Gastrocnemius medialis (tissue), 4 donors: Measurements from ENCODE around the gene UBE2Z. TPM values are rescaled to one million over a fixed set of nuclear protein-coding genes. Genes with fewer than 3 reads are reported as not detected.

Experiments used
- ATAC-seq, 2 donors: fragments of 150-250 bp; one replicate each; pipeline ENCODE4 v1.9.1; 2016
- DNase-seq, 2 donors: peaks; one replicate each; pipeline ENCODE4 v3.0.0-alpha.2; 2019
- H3K27ac ChIP-seq, 4 donors: fragments of 200-600 bp; sonication (generic); 1 replicate in 1 of 4; 2 replicates in 3 of 4; pipeline ENCODE4 v1.5.1; 2016 to 2018; ENCODE audit warnings: mild to moderate bottlenecking in 2 of 4, moderate library complexity in 1 of 4
- H3K27me3 ChIP-seq, 3 donors: fragments of 200-600 bp; sonication (generic) in 2 of 3; 1 replicate in 1 of 3; 2 replicates in 2 of 3; pipeline versions ENCODE4 v1.5.1 to v1.6.0; 2016 to 2019; ENCODE audit warnings: mild to moderate bottlenecking in 1 of 3, moderate library complexity in 1 of 3
- H3K36me3 ChIP-seq, 2 donors: fragments of 200-600 bp; sonication (generic) in 1 of 2; one replicate each; pipeline ENCODE4 v1.5.1; 2017 to 2018
- H3K4me1 ChIP-seq, 2 donors: fragments of 200-600 bp; sonication (generic) in 1 of 2; one replicate each; pipeline ENCODE4 v1.5.1; 2016 to 2017; ENCODE audit warnings: mild to moderate bottlenecking in 2 of 2
- H3K4me3 ChIP-seq, 4 donors: fragments of 200-600 bp; sonication (generic) in 3 of 4; 1 replicate in 1 of 4; 2 replicates in 3 of 4; pipeline ENCODE4 v1.5.1; 2016 to 2019; ENCODE audit warnings: mild to moderate bottlenecking in 2 of 4
- H3K9me3 ChIP-seq, 3 donors: fragments of 200-600 bp; sonication (generic) in 2 of 3; 1 replicate in 1 of 3; 2 replicates in 2 of 3; pipeline ENCODE4 v1.5.1; 2016 to 2019
- POLR2A ChIP-seq, 2 donors: fragments of 450-650 bp; IDR thresholded peaks; one replicate each; pipeline ENCODE4 v1.6.1; 2017; ENCODE audit warnings: antibody characterized with exemption in 2 of 2, mild to moderate bottlenecking in 2 of 2, moderate library complexity in 2 of 2
- in situ Hi-C, 4 donors: fragments of 200-750 bp; cut with MboI; loops; one replicate each; pipeline versions ENCODE4 v1.15.0 to v1.8.0; 2017; ENCODE audit warnings: low sequenced_read_pairs in 4 of 4
- intact Hi-C: fragments of 100-400 bp; cut with DNase I; formaldehyde crosslinking; loops from one replicate; pipeline ENCODE4 v1.15.1; 2023; ENCODE audit warnings: low total_unique reads
- total RNA-seq, 4 donors: library from RNA; depleted of rRNA; stranded (reverse); fragments of >200 nt; gene quantifications; one replicate each; pipeline versions ENCODE4 v1.1.0 to v1.2.3, GENCODE V29; 2016
- TF ChIP-seq, protein P1 (sequence below), 5 experiments: fragments of 450-650 bp in 3 of 5; fragments of 200-600 bp in 2 of 5; sonication (generic) in 2 of 5; IDR thresholded peaks in 4 of 5; conservative IDR thresholded peaks in 1 of 5; 1 replicate in 4 of 5; 2 replicates in 1 of 5; pipeline ENCODE4 v1.5.1; 2016 to 2019; ENCODE audit warnings: antibody characterized with exemption in 5 of 5, mild to moderate bottlenecking in 3 of 5, moderate library complexity in 3 of 5

Gene UBE2Z
- total RNA-seq: 10 to 100 TPM; 32.7 to 41.1 (median 35.4) TPM

DNA sequence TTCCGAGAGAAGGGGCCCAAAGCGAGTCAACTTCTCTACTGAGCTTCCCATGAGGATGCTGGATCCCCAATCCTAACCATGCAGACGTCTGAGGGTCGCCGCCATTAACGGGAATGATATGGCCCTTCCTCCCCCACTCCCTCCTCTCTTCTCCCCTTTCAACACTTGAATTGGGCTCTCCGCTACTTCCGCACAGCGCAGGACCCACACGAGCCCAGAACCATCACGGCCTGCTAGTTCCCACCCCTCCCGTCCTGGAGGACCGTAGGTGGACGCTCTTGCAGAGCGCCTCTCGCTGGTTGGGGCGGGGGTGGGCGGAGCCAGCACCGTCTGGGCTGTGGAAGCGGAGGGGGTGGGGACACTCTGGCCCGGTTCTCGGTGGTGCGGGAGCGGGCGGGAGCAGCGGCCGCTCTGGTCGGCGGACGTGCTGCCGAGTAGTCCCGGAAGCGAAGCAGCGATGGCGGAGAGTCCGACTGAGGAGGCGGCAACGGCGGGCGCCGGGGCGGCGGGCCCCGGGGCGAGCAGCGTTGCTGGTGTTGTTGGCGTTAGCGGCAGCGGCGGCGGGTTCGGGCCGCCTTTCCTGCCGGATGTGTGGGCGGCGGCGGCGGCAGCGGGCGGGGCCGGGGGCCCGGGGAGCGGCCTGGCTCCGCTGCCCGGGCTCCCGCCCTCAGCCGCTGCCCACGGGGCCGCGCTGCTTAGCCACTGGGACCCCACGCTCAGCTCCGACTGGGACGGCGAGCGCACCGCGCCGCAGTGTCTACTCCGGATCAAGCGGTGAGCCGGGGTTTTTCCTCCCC, at the start of gene UBE2Z:
Gene UBE2Z (plus strand): TSS at position 361 of the 797 bp plus-strand sequence. CDS start 97 bp downstream, at position 458.
- Histone ChIP-seq H3K9me3 (no peaks in the 10 kb centered on the region), H3K4me3 (peak within 1 kb of the TSS; percentile 68 to 82 (median 70)), H3K4me1 (peaks cover 19 to 22% of the 10 kb centered on the region in 2 donors), H3K27me3 (no peaks in the 10 kb centered on the region), H3K36me3 (peaks cover 0 to 13% of the 10 kb centered on the region in 2 donors), H3K27ac (peak within 1 kb of the TSS; percentile 78 to 86 (median 84))
- DNase-seq (peak; percentile 88 to 93), ATAC-seq (peak; percentile 96 to 98)
- in situ Hi-C loops: no loop called here
- intact Hi-C loops: loop anchor here (1.0 kb wide), 2 partner anchors 16 to 36 kb away; partner anchors contain the start of genes ATP5MC1 and SNF8
- TF ChIP-seq, protein P1, sequence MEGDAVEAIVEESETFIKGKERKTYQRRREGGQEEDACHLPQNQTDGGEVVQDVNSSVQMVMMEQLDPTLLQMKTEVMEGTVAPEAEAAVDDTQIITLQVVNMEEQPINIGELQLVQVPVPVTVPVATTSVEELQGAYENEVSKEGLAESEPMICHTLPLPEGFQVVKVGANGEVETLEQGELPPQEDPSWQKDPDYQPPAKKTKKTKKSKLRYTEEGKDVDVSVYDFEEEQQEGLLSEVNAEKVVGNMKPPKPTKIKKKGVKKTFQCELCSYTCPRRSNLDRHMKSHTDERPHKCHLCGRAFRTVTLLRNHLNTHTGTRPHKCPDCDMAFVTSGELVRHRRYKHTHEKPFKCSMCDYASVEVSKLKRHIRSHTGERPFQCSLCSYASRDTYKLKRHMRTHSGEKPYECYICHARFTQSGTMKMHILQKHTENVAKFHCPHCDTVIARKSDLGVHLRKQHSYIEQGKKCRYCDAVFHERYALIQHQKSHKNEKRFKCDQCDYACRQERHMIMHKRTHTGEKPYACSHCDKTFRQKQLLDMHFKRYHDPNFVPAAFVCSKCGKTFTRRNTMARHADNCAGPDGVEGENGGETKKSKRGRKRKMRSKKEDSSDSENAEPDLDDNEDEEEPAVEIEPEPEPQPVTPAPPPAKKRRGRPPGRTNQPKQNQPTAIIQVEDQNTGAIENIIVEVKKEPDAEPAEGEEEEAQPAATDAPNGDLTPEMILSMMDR (IDR thresholded peaks at IDR 0.05 in 4 of 5, conservative IDR thresholded peaks at IDR 0.05 in 1 of 5): peak in 2 of 5 experiments; percentile 11 to 23
- TF ChIP-seq POLR2A (IDR thresholded peaks at IDR 0.05): peak; percentile 86 to 88

DNA sequence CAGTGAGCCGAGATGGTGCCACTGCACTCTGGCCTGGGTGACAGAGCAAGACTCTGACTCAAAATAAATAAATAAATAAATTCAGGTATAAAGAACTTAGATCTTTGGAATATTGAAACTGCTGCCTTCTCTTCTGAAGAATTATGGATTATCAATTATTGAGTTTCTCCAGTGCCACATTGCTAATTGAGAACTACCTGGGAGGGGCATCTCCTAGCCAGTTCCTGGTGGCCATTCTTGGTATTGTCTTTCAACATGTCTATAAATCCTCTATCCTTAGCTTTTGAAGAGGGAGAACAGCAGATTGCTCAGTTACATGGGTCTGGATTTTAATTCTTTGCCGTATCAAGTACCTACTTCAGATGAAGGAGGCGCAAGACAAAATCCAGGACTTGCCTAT, 48.2 kb upstream of the UBE2Z start:
- no peaks in the 10 kb centered on the region for H3K9me3 ChIP-seq
- peaks cover 8 to 92% of the 10 kb centered on the region in 2 donors for H3K36me3 ChIP-seq
- ATAC-seq (no peak), DNase-seq (no peak)
- TF ChIP-seq, protein P1 (IDR thresholded peaks at IDR 0.05 in 4 of 5, conservative IDR thresholded peaks at IDR 0.05 in 1 of 5): no peak
- no peak for TF ChIP-seq POLR2A (IDR thresholded peaks at IDR 0.05)
- H3K27ac ChIP-seq: no peak overlapping the region
- no peak overlapping the region for H3K4me3 ChIP-seq
- no peaks in the 10 kb centered on the region for H3K27me3 ChIP-seq
- intact Hi-C loops (no loop called here), in situ Hi-C loops (no loop called here)
- no peaks in the 10 kb centered on the region for H3K4me1 ChIP-seq

- in situ Hi-C loops: no loop called here
- H3K4me3 ChIP-seq: no peak overlapping the region
- H3K9me3 ChIP-seq: no peaks in the 10 kb centered on the region
- intact Hi-C loops: no loop called here
- no peaks in the 10 kb centered on the region for H3K27me3 ChIP-seq
- no peak overlapping the region for H3K27ac ChIP-seq
- TF ChIP-seq, protein P1 (IDR thresholded peaks at IDR 0.05 in 4 of 5, conservative IDR thresholded peaks at IDR 0.05 in 1 of 5): no peak
- TF ChIP-seq POLR2A (IDR thresholded peaks at IDR 0.05): no peak
- DNase-seq (no peak), ATAC-seq (no peak)
- peaks cover 4 to 92% of the 10 kb centered on the region in 2 donors for H3K36me3 ChIP-seq
- no peaks in the 10 kb centered on the region for H3K4me1 ChIP-seq
These were observed 47.8 kb upstream of the UBE2Z start for GRCh38 chr17:48860456-48860855.

DNA sequence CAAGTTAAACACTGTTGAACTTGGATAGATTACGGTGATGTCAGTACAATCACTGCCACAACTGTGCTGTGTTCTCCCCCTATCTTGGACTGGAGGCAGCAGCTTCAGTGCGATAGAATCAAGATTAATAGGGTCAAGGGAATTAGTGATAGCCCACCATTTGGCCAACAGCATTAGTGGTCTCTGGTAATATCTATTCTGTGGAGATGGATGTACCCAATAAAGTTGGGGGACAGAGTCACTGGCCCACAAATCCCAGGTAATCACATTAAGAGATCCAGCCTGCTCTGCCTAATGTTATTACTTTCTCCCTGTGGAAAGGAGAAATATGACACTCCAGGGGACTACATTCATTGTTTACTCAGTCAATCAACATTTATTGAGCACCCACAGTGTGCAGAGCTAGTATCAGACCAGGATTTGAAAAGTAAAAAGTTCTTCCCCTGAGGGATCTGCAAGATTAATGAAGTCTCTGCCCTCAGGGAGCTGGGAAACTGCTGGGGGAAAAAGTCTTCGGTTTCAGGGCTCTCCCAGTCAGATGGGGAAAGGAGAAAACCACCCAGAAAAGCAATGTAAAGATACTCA, 39.2 kb upstream of the UBE2Z start:
- Histone ChIP-seq H3K4me3 (no peak overlapping the region), H3K27me3 (no peaks in the 10 kb centered on the region), H3K36me3 (peaks cover 0 to 22% of the 10 kb centered on the region in 2 donors), H3K9me3 (no peaks in the 10 kb centered on the region), H3K4me1 (peaks cover 3 to 32% of the 10 kb centered on the region in 2 donors), H3K27ac (peak overlapping the region in 2 of 4 donors; percentile 72 to 79)
- DNase-seq (no peak), ATAC-seq (no peak)
- in situ Hi-C loops: no loop called here
- TF ChIP-seq POLR2A (IDR thresholded peaks at IDR 0.05): no peak
- TF ChIP-seq, protein P1 (IDR thresholded peaks at IDR 0.05 in 4 of 5, conservative IDR thresholded peaks at IDR 0.05 in 1 of 5): no peak
- intact Hi-C loops: no loop called here
